GM19025 (cell line): ENCODE results near the gene ZNF397.

Experiments used
- ATAC-seq: cut with Tn5 transposase; IDR thresholded peaks from one replicate; pipeline ENCODE4 v1.9.1; 2021; ENCODE audit warnings: mild to moderate bottlenecking, low read depth, moderate library complexity; ENCODE audit not compliant: unreplicated experiment

ZNF397 gene

GRCh38 chr18:35289293-35289692, 48.5 kb downstream of the ZNF397 start:
- ATAC-seq, result no peak

- peak; percentile 12 for ATAC-seq
Measured at GRCh38 chr18:35289727-35290093, 48.9 kb downstream of the ZNF397 start.

GRCh38 chr18:35290094-35290735, 49.4 kb downstream of the ZNF397 start, which contains the start of gene ZSCAN30:
Gene ZSCAN30 (minus strand): TSS chr18:35290229. CDS start chr18:35264352, 25,877 bp downstream.
- ATAC-seq, result peak; percentile 85

- no peak for ATAC-seq
Measured at GRCh38 chr18:35291166-35291565, 50.3 kb downstream of the ZNF397 start.

GRCh38 chr18:35296060-35296459, 55.2 kb downstream of the ZNF397 start:
- no peak for ATAC-seq

GRCh38 chr18:35303610-35304009, 62.8 kb downstream of the ZNF397 start:
- ATAC-seq, result no peak

GRCh38 chr18:35306588-35307250, 65.9 kb downstream of the ZNF397 start:
- no peak for ATAC-seq
